PC-9 (cell line): Measurements from ENCODE around the gene ECI2. TPM values are rescaled to one million over a fixed set of nuclear protein-coding genes. Genes with fewer than 3 reads are reported as not detected.
A peak's percentile ranks its signal among the peaks of the same experiment; 100 is the strongest.

Experiments
- BruUV-seq: library from RNA; stranded (reverse); fragments of 400-500 nt; replicated peaks from 2 replicates; lab custom pipeline; 2021; lab: Mats Ljungman, UMichigan
- CTCF ChIA-PET: fragments of 300-600 bp; sonication (Branson Sonifier 250); formaldehyde crosslinking; loops from one replicate; lab custom pipeline; 2022; ENCODE audit warnings: antibody characterized with exemption; lab: Charles Lee
- POLR2A ChIA-PET: fragments of 300-600 bp; sonication (Branson Sonifier 250); formaldehyde crosslinking; loops from one replicate; lab custom pipeline; 2022; ENCODE audit warnings: antibody characterized with exemption; ENCODE audit not compliant: unreplicated experiment; lab: Charles Lee
- DNase-seq, 2 experiments: peaks; one replicate each; pipeline versions ENCODE4 v3.0.0 to v3.0.0-alpha.2; 2015 to 2022; ENCODE audit warnings: mixed read lengths in 1 of 2
- H2AFZ ChIP-seq: fragments of 200-600 bp; sonication (generic); 2 replicates; pipeline ENCODE4 v1.8.1; 2017; ENCODE audit warnings: antibody characterized with exemption
- H3F3A ChIP-seq: fragments of 200-600 bp; sonication (generic); 2 replicates; pipeline ENCODE4 v1.8.1; 2017; ENCODE audit warnings: antibody characterized with exemption, mild to moderate bottlenecking, low read depth; ENCODE audit not compliant: insufficient read depth
- H3K27ac ChIP-seq: fragments of 200-600 bp; sonication (generic); 2 replicates; pipeline ENCODE4 v1.6.1; 2016; ENCODE audit warnings: mixed run types
- H3K27me3 ChIP-seq: fragments of 200-600 bp; sonication (generic); 2 replicates; pipeline ENCODE4 v1.6.1; 2016; ENCODE audit warnings: low read depth, mixed run types; ENCODE audit not compliant: insufficient read depth
- H3K36me3 ChIP-seq: fragments of 200-600 bp; sonication (generic); 2 replicates; pipeline ENCODE4 v1.6.1; 2016; ENCODE audit warnings: low read depth, mixed run types
- H3K4me1 ChIP-seq: fragments of 200-600 bp; sonication (generic); replicated peaks from 2 replicates; pipeline ENCODE4 v1.6.1; 2016; ENCODE audit warnings: mixed run types; ENCODE audit not compliant: insufficient read depth
- H3K4me2 ChIP-seq: fragments of 200-600 bp; sonication (generic); 2 replicates; pipeline ENCODE4 v1.6.1; 2017; ENCODE audit warnings: mixed run types
- H3K4me3 ChIP-seq: fragments of 200-600 bp; sonication (generic); 2 replicates; pipeline ENCODE4 v1.6.1; 2016; ENCODE audit warnings: mixed run types
- H3K79me2 ChIP-seq: fragments of 200-600 bp; sonication (generic); 2 replicates; pipeline ENCODE4 v1.6.1; 2017; ENCODE audit warnings: low read depth, mixed run types
- H3K9me2 ChIP-seq: fragments of 200-600 bp; sonication (generic); 2 replicates; pipeline ENCODE4 v1.8.1; 2017; ENCODE audit warnings: mild to moderate bottlenecking; ENCODE audit not compliant: insufficient read depth
- H3K9me3 ChIP-seq: fragments of 200-600 bp; sonication (generic); 2 replicates; pipeline ENCODE4 v1.8.1; 2016; ENCODE audit warnings: low read depth; ENCODE audit not compliant: insufficient read depth
- H4K20me1 ChIP-seq: fragments of 200-600 bp; sonication (generic); 2 replicates; pipeline ENCODE4 v1.8.1; 2017; ENCODE audit not compliant: insufficient read depth
- CTCF ChIP-seq: fragments of 200-600 bp; sonication (generic); conservative IDR thresholded peaks from 2 replicates; pipeline ENCODE4 v1.6.1; 2017; ENCODE audit warnings: mixed run types, antibody characterized with exemption, mild to moderate bottlenecking, moderate library complexity
- EZH2 ChIP-seq: fragments of 200-600 bp; sonication (generic); IDR thresholded peaks from 2 replicates; pipeline ENCODE4 v1.8.0; 2017; ENCODE audit warnings: antibody characterized with exemption, low read depth
- intact Hi-C: fragments of 100-400 bp; cut with micrococcal nuclease; formaldehyde crosslinking; loops from one replicate; pipeline ENCODE4 v1.10.0; 2022; ENCODE audit not compliant: unreplicated experiment
- total RNA-seq: library from RNA; stranded (reverse); gene quantifications from 2 replicates; pipeline ENCODE4 v1.2.3, GENCODE V29; 2021

ECI2 gene
- total RNA-seq, 1 experiment from 2014 or later = 45.7 TPM

GRCh38 chr6:4155848-4156466 is 20.6 kb upstream of the ECI2 start:
- H3K4me1 ChIP-seq = no peaks in the 10 kb centered on the region
- no peak overlapping the region for H2AFZ ChIP-seq
- H3K9me2 ChIP-seq = no peaks in the 10 kb centered on the region
- BruUV-seq = no TSS peak
- TF ChIP-seq EZH2 = no peak
- peak; percentile 80 for TF ChIP-seq CTCF
- H3K4me2 ChIP-seq = peak overlapping the region; percentile 11
- ChIA-PET CTCF (no interaction called here), POLR2A (no interaction called here)
- H3K27me3 ChIP-seq = no peaks in the 10 kb centered on the region
- H3K4me3 ChIP-seq = no peak overlapping the region
- no peaks in the 10 kb centered on the region for H3F3A ChIP-seq
- no peaks in the 10 kb centered on the region for H4K20me1 ChIP-seq
- no peak overlapping the region for H3K27ac ChIP-seq
- H3K79me2 ChIP-seq = no peaks in the 10 kb centered on the region
- peak; percentile 60 to 61 for DNase-seq
- no peaks in the 10 kb centered on the region for H3K9me3 ChIP-seq
- no peaks in the 10 kb centered on the region for H3K36me3 ChIP-seq
- intact Hi-C loops = loop anchor here (1.0 to 10.0 kb wide), 3 partner anchors 101 to 413 kb away; partner anchors contain the start of gene FAM50B

DNA sequence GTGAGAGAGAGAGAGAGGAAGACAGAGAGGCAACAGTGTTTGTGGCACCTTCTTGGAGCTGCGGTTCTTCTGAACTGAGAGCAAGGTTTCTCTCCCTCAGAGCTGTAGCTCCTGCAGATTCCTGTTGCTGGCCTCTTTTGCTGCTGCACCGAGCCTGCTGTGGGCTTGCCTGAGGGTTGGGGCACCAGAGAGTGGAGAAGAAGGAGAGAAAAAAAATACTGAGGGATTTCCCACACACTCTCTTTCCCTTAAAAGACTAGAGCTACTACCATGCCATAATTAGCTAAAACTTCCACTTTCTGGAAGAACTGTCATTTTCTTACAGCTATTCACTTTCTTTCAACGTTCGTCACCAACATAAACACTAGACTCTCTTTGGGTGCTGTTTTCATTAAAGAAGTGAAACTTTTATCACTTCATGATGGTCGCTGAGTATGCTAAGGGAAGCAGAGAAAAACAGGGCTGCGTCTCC is 18.2 kb upstream of the ECI2 start:
- Histone ChIP-seq H3K4me3 (no peak overlapping the region), H4K20me1 (no peaks in the 10 kb centered on the region), H3K27ac (no peak overlapping the region), H3K27me3 (no peaks in the 10 kb centered on the region), H3K4me1 (no peaks in the 10 kb centered on the region), H3K4me2 (no peak overlapping the region), H3K9me3 (no peaks in the 10 kb centered on the region), H3F3A (no peaks in the 10 kb centered on the region), H2AFZ (no peak overlapping the region), H3K36me3 (no peaks in the 10 kb centered on the region), H3K9me2 (no peaks in the 10 kb centered on the region), H3K79me2 (no peaks in the 10 kb centered on the region)
- no peak for TF ChIP-seq EZH2
- TF ChIP-seq CTCF = no peak
- CTCF ChIA-PET = interaction anchor here (0.6 kb wide), 2 partner anchors 21 to 695 kb away, joined by 3 read pairs; no protein-coding TSS in a partner anchor
- DNase-seq = no peak
- no TSS peak for BruUV-seq
- intact Hi-C loops = loop anchor here (10.0 kb wide), 1 partner anchor 309 kb away; the partner anchor contains the start of gene FAM50B
- POLR2A ChIA-PET = no interaction called here

- Histone ChIP-seq H3F3A (no peaks in the 10 kb centered on the region), H3K4me1 (no peaks in the 10 kb centered on the region), H3K79me2 (no peaks in the 10 kb centered on the region), H3K27me3 (no peaks in the 10 kb centered on the region), H3K36me3 (no peaks in the 10 kb centered on the region), H3K9me3 (no peaks in the 10 kb centered on the region), H3K4me2 (no peak overlapping the region), H3K4me3 (no peak overlapping the region), H3K9me2 (no peaks in the 10 kb centered on the region), H2AFZ (no peak overlapping the region), H3K27ac (no peak overlapping the region), H4K20me1 (no peaks in the 10 kb centered on the region)
- CTCF ChIA-PET = no interaction called here
- POLR2A ChIA-PET = no interaction called here
- intact Hi-C loops = no loop called here
- no peak for TF ChIP-seq EZH2
- no peak for TF ChIP-seq CTCF
- BruUV-seq = no TSS peak
- no peak for DNase-seq
Measured at GRCh38 chr6:4145083-4145482, 9.7 kb upstream of the ECI2 start.
